Hematopoietic multipotent progenitor cell treated with erythropoietin and hydrocortisone succinate and interleukin-3 and kit ligand, for 8 days (in vitro differentiated cells): ENCODE measurements around the gene OR9G4.

Experiments used
- DNase-seq: peaks from one replicate; pipeline ENCODE4 v3.0.0-alpha.2; 2015

The OR9G4 gene

GRCh38 chr11:56748597-56748996 is at the start of gene OR9G4:
Gene OR9G4 (minus strand): TSS chr11:56748697. CDS start chr11:56743766, 4,931 bp downstream.
- no peak for DNase-seq

DNA sequence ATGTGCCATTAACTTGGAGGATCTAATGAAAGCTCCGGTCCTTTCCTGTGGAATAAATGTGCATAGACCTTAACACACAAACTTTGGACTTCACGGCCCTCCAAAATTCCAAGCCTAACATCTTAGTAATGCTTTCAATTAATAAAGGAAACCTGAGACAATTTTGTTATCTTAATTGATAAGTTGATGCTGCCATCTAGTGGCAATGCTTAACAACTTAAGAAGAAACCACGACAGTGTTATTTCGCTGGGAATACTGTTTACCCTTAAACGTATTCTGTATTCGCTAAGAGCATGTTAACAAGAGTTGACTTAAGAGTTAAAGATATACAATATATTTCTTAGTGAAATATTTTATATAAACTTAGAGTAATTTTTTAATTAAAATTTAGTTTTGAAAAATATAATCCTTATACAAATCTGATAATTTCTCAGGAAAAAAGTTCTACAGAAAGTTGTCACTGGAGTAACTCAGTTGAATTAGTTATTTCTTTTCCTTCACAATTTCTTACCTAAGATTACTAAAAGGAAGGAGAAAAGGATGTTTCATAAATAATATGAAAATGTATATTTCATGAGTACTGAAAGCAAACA is 35.0 kb upstream of the OR9G4 start:
- DNase-seq, result peak; percentile 64

DNA sequence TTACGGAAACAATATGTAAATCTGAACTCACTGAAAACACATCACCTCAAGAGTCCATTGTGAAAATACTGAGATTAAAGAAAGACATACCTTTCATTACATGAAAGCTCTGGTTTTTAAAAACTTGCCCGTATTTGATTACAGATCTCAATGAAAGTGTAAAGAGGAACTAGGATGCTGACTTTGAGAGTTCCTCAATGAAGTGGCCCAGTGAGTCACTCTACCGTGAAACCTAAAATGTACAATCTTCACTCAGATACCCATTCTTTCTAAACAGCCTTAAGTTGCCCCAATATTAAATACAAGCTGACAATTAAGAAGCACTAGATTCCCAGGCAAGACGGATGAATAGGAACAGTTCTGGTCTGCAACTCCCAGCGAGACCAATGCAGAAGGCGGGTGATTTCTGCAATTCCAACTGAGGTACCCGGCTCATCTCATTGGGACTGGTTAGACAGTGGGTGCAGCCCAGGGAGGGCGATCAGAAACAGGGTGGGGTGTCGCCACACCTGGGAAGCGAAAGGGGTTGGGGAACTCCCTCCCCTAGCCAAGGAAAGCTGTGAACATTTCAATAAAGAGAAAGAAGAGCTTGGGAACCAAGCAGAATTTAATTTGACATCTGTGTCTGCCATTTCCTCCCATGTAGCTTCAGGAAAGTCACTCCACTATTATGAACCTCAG is 33.8 kb upstream of the OR9G4 start:
- DNase-seq, result no peak

DNA sequence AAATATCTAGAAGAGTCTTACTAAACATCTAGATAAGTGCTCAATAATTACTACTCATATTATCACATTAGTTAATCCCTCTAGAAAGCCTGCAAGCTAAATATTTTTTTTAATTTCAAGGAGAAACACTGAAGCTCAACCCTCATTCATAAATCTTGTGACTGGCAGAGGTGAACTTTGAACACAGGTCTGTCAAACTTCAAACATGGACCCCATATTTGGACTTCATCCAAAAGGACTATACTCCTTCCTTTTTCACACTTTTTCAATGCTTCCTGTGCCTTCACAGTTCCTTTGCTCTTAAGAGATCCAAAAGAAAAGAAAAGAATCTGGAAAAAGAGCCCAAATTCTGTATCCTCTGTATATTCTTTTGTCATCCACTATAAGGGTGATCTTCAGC is 28.3 kb upstream of the OR9G4 start:
- no peak for DNase-seq

DNA sequence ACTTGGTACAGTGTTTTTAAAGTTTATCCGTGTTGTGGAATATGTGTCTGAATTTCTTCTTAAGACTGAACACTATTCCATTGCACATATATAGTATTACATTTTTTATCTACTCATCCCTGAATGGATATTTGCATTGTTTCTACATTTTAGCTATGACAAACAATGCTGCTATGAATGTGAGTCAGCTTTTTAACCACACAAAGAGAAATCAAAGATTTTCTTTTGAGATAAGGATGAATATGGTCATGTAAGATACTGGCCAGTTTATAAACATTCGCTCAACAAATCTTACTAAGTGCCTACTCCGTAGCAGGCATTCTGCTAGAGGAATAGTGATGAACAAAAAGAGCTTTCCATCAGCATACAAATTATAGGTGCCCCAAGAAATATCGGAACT is 16.5 kb upstream of the OR9G4 start:
- no peak for DNase-seq

GRCh38 chr11:56751480-56751879 is 3.0 kb upstream of the OR9G4 start:
- DNase-seq, result no peak

DNA sequence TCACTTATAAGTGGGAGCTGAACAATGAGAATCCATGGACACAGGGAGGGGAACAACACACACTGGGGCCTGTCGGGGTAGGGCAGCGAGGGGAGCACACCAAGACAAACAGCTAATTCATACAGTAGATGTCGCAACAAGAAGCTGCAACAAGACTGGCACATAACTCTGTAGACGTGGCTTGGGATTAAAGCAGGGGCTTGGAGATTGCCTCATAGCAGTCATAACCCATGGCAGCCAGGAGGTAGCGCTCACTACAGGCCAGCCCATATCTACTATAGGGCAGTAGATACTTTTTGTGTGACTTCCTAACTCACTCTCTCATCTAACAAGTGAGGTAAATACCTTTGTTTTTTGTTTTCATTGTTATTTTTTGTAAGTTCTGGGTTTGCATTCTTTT is 1.7 kb upstream of the OR9G4 start:
- DNase-seq, result no peak

- no peak for DNase-seq
These were observed 7.6 kb downstream of the OR9G4 start for GRCh38 chr11:56740886-56741285.

- no peak for DNase-seq
These were observed 8.4 kb downstream of the OR9G4 start for GRCh38 chr11:56740107-56740506.

GRCh38 chr11:56720513-56720912 is 28.0 kb downstream of the OR9G4 start:
- DNase-seq, result no peak

- no peak for DNase-seq
These were observed 32.1 kb downstream of the OR9G4 start for GRCh38 chr11:56716379-56716854.

DNA sequence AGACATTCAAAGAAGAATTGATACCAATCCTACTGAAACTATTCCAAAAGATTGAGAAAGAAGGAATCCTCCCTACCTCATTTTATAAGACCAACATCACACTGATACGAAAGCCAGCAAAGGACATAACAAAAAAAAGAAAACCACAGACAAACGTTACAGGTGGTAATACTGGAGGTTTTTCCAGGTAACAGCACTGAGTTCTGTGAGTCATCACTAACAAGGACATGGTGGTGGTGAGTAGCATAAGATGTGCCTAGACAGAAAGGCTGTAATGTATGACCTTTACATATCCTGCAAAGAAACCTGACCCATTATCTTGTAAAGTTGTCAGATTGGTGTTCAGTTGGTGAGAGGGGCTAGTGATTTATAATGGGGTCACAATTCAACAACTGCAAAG is 34.3 kb downstream of the OR9G4 start:
- no peak for DNase-seq

GRCh38 chr11:56706486-56706885 is 42.0 kb downstream of the OR9G4 start:
- DNase-seq, result no peak

- no peak for DNase-seq
These were observed 42.6 kb downstream of the OR9G4 start for GRCh38 chr11:56705784-56706396.

GRCh38 chr11:56700914-56701485 is 47.5 kb downstream of the OR9G4 start:
- no peak for DNase-seq

- DNase-seq, result no peak
These were observed 48.1 kb downstream of the OR9G4 start for GRCh38 chr11:56700242-56700913.

- DNase-seq, result no peak
These were observed 49.7 kb downstream of the OR9G4 start, which contains the start of gene OR9G1 for GRCh38 chr11:56698795-56699194. Gene OR9G1 (plus strand): TSS chr11:56699095. CDS start chr11:56700388, 1,293 bp downstream.

DNA sequence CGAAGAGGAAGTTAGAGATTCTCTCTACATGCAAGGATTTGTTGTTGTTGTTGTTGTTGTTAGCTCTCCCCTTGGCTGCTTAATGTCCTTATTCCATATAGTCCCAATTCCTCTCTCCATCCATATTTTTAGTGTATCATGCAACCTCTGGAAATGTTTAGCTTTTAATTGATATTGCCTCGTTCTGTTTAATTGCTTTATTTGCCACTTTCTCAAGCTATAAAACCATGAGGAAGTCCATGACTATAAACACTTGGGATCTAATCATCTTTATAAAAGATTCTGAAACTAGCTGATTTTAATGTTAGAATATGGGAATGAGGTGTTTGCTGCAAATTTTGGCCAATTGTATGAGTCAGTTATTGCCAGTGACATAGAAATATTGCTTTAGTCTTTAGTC is 55.1 kb downstream of the OR9G4 start:
- DNase-seq, result no peak
